ENCODE data around the gene PIGK.

PIGK gene

GRCh38 chr1:77096496-77097255, 122.6 kb downstream of the PIGK start:
- no peak for DNase-seq (ENCODE audit: low read depth)

- no peak for DNase-seq (ENCODE audit: low read depth)
These were observed 124.0 kb downstream of the PIGK start for GRCh38 chr1:77095236-77095635.

GRCh38 chr1:77089756-77090155, 129.5 kb downstream of the PIGK start:
- no peak for DNase-seq (ENCODE audit: low read depth)

DNA sequence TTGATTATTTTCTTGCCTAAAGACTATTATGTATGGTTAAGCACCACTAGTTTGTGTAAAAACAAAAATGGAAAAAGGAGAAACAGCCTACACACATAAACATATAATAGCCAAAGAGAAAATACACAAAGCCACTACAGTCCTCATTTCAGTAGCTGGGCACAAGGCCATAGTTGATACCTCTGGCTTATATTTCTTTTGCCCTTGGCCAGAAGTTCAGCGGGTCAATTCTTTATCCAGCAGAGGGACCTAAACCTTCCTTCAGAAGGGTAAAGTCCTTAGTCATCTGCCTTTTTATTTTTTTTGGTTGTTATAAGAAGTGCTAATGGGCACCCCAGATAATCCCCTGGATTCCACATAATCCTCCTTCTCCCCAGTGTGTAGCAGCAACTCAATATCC, 134.1 kb downstream of the PIGK start:
- DNase-seq (ENCODE audit: low read depth) = no peak

DNA sequence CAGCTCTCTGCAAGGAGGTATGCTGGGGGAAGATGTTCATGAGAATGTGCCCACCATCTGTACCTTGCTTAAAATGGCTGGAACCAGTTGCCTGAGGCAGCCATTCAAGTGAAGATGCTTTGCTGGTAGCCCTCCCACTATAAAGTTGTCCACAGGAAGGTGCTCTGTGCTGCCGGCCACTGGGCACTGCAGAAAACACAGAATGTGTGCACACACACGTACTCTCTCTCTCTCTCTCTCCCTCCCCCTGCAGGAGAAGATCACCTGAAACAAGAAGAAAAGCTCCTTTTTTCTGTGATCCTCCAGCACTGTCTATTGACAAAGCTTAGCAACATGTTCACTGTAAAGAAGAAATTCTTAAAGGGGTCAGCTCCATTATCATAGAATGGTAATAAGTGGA, 134.8 kb downstream of the PIGK start:
- DNase-seq (ENCODE audit: low read depth) = no peak

DNA sequence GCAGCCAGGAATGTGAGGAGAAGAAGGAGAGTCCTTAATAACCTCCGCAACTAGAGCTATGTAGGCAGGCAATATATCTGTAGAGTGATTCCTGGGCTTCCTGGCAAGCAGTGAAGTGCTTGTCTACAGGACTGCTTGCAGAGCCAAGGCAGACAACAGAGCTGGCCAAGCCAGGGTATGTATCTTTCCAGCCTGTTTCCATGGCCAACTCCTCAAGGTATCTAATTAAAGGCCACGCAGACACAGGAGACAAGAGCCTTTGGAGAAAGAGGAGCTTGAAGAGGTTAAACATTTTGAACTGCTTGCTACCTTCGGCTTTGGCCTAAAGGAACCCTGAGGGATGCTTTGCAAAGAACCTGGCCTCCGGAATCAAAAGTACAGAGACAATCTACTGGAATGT, 137.4 kb downstream of the PIGK start:
- DNase-seq (ENCODE audit: low read depth) = no peak

GRCh38 chr1:77076759-77077158, 142.5 kb downstream of the PIGK start:
- no peak for DNase-seq (ENCODE audit: low read depth)

DNA sequence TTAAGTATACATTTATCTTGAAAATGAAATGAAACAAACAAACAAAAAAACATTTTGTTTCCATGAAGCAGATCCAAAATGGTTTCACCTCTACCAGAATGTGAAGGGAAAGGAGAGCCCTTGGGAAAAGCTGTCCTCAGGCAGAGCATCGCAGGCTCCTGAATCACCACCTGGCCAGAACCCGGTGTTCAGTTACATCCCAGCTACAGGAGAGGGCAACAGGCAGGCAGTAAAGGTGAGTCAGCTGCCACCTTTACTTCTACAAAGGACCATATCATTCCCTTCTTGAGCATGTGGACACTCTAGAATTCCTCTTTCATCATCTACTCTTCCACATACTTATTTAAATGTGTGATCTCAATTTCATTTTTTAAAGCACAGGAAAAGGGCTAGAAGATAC, 151.2 kb downstream of the PIGK start:
- no peak for DNase-seq (ENCODE audit: low read depth)

DNA sequence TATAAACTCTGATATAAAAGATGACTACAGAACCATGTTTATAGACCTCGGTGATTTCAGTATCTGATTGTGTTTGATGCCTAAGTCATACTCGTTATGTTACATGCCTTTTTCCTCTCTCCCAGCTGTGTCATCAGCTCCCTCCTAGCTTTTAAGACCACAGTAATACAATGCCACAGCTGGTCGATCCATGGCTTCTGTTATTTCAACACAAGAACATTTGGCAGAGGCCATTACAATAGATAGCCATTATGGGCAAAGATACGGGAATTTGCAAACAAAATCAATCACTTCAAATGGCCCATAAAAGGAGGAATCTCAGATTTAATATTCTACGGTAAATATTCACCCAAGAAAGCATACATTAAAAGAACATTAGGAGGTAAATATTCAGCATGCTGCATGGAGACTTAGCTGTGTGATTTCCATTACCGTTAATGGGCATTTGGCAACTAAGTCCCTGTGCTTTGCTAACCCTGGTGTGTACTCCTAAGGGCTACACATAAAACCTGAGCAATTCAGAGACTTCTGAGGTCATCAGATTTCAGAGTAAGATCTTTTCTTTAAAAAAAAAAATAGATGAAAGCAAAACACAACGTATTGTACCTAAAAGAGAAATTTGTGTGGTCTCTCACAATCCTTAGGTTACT, 153.4 kb downstream of the PIGK start:
- no peak for DNase-seq (ENCODE audit: low read depth)

DNA sequence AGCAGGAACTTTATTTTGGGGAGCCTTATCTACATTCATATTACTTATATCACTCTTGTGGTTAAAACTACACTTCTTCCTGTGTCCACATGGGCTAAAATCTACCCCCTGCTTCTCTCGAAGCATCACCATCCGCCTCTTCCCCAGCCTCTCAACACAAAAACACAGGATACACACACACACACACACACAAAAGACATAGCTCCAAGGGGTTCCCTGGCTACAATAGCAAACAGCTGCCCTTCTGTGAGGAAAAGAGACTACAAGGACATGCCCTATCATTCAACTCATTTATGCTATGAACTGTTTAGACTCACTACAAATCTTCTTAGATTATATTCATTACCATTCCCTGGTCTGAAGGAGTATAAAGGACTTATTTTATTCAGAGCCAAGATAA, 155.0 kb downstream of the PIGK start:
- no peak for DNase-seq (ENCODE audit: low read depth)

- DNase-seq (ENCODE audit: low read depth) = no peak
These were observed 156.1 kb downstream of the PIGK start for GRCh38 chr1:77063118-77063517.

DNA sequence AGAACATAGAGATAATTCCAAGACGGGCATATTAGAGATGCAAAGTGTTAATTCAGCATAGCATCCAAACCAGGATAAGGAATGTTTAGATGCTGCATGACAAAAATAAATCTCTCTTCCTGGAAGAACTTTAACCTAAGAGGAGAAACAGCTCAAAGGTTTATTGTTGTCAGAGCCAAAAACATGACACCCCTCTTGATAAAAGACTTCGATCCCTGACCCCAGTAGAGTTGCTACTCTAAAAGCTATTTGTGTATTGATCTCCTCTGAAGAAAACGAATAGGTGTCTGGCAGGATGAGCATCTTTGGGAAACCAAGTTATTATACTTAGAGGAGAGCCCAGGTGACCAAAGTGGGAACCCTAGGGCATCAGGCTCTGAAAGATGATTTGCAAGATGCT, 158.1 kb downstream of the PIGK start:
- DNase-seq (ENCODE audit: low read depth) = no peak

DNA sequence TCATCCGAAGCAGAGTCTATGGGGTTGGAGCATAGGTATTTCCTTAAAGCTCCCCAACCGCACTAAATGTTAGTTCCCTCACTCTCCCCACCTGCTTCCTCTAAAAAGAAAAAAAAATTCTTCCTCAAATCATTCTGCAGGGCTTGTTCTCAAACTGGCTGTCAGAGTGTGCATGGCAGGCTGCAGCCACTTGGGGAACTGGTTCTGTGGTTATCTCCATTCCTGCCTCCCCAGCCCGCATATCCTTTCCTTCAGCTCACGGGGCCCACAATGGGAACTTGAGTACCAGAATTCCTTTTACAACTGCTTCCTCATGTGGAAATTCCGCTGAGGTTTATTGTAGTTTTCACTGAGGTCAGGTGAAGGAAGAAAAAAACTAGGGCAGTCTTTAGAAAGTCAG, 159.2 kb downstream of the PIGK start:
- no peak for DNase-seq (ENCODE audit: low read depth)

DNA sequence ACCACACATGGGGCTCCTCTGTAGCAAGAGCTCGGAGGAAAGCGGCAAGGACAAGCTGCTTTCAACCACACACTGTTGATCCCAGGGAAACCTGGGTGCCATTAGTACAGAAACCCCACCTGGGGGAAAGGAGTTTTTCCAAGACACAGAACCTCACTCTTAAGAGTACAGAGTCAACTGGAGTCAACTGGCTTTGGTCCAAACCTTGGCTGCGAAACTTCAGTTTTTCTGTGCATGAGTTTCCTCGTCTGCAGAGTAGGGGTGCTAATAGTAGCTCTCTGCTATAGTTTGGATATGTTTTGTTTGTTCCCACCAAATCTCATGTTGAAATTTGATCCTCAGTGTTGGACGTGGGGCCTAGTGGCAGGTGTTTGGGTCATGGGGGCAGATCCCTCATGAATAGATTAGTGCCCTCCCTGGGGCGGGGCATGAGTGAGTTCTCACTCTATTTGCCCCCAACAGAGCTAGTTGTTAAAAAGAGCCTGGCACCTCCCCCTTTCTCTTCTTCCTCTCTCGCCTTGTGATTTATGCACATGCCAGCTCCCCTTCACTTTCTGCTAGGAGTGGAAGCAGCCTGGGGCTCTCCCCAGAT, 161.1 kb downstream of the PIGK start:
- no peak for DNase-seq (ENCODE audit: low read depth)

DNA sequence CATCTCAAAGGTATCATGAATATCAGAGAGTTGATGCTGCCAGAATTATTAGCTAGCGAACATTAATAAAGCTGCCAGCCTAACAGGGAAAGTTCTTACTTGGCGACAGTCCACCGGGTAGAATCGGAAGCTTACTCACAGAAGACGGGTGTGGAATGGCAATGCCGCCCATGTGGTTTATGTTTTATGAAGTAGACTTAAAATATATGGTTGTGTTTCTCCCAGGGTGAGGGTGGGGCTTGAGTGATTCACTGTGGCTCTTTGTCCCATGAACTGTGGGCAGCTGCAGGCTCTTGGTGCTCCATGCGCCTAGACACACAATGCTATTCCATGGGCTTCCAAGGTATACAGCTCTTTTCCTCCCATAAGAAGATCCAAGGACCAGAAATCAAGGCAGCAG, 162.7 kb downstream of the PIGK start:
- DNase-seq (ENCODE audit: low read depth) = no peak

DNA sequence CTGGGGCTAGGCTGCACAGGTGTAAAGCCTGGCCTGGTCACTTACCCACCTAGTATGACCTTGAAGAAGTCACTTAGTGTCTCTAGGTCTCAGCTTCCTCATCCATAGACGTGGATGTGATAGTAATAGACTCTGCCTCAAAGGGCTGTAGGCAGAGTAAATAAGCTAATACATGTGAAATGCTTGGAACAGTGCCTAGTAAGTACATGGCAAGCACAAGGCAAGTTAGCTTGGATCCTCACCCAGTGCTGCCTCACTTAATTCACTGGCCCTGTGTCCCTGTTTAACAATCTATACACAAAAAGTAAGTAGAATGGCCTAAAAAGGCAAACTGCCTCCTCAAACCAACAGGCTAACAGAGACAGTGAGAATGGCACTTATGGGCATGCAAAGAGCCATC, 167.8 kb downstream of the PIGK start:
- DNase-seq (ENCODE audit: low read depth) = no peak

DNA sequence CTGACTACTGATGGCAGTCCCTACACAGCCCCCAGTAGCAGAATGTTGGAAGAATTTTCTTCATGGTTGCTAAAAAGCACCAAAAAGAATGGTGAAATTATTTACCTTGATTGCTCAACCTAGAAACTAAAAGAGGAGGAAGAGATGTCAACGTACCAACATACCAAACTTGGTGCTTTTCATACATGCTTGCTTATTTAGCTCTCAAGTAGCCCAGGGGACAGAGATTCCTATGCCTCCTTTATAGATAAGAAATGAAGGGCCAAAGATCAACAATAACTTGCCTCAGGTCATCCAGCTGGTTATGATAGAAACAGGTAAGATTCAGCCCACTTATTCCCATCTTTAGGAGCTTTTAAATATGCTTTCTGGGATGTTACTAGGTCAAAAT, 170.6 kb downstream of the PIGK start:
- no peak for DNase-seq (ENCODE audit: low read depth)

GRCh38 chr1:77047978-77048614, 171.1 kb downstream of the PIGK start:
- no peak for DNase-seq (ENCODE audit: low read depth)

- no peak for DNase-seq (ENCODE audit: low read depth)
These were observed 171.7 kb downstream of the PIGK start for GRCh38 chr1:77047575-77047974.

DNA sequence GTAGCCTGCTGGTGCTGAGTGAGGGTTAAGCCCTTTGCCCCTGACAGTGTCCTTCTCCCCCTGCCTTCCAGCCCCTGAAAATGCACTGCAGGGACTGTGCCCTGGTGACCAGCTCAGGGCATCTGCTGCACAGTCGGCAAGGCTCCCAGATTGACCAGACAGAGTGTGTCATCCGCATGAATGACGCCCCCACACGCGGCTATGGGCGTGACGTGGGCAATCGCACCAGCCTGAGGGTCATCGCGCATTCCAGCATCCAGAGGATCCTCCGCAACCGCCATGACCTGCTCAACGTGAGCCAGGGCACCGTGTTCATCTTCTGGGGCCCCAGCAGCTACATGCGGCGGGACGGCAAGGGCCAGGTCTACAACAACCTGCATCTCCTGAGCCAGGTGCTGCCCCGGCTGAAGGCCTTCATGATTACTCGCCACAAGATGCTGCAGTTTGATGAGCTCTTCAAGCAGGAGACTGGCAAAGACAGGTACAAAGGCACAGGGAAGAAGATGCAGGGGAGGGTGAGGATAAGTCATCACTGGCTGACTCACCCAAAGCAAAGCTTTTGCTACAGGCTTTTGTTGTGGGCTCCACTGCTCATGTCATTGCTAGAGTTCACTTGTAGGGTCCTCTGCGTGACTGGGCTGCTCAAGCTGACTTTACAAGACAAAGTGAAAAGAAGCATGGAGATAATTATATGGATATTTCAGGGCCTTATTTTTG, 174.9 kb downstream of the PIGK start:
- DNase-seq (ENCODE audit: low read depth) = no peak

GRCh38 chr1:77040826-77041225, 178.4 kb downstream of the PIGK start:
- DNase-seq (ENCODE audit: low read depth) = no peak

DNA sequence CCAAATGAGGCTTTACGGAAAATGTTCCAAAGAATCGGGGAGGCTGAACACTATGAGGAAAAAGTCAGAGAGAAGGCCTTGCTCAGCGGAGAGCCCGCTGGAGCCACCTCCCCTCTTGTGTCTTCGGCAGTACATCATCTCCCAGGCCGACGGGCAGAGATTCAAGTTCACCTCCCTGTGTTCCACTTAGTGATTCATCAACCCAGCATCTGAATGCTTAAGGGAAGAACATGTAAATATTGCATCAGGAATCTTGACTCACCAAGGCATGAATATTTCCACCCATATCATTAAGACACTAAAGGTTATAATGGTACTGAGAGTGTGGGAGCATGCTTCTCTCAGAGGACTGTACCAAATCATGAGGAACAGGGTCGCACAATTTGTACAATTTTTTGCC, 179.5 kb downstream of the PIGK start:
- DNase-seq (ENCODE audit: low read depth) = no peak

GRCh38 chr1:77039111-77039510, 180.1 kb downstream of the PIGK start:
- no peak for DNase-seq (ENCODE audit: low read depth)
